ENCODE data around the gene UAP1. TPM values are rescaled to one million over a fixed set of nuclear protein-coding genes. Genes with fewer than 3 reads are reported as not detected.

UAP1 gene
- total RNA-seq, 1 donor from 2014 or later = 103 TPM

GRCh38 chr1:162565460-162565859 lies 3.9 kb downstream of the UAP1 start:
- no peak for FAIRE-seq
- H3K4me1 ChIP-seq (ENCODE audit: insufficient read depth, low read length) = peaks cover 21% of the 10 kb centered on the region
- peaks cover 26% of the 10 kb centered on the region for H3K4me1 Mint-ChIP-seq (ENCODE audit: low read depth, unreplicated experiment)

GRCh38 chr1:162566870-162567269 lies 5.3 kb downstream of the UAP1 start:
- Mint-ChIP-seq H3K4me1 (ENCODE audit: low read depth, unreplicated experiment) (peaks cover 22% of the 10 kb centered on the region), H3K27ac (ENCODE audit: unreplicated experiment) (no peak overlapping the region), H3K36me3 (ENCODE audit: low read depth, unreplicated experiment) (peaks cover 18% of the 10 kb centered on the region), H3K4me3 (ENCODE audit: unreplicated experiment) (no peak overlapping the region), H3K27me3 (ENCODE audit: low read depth, unreplicated experiment) (no peaks in the 10 kb centered on the region), H3K9me3 (ENCODE audit: unreplicated experiment) (no peaks in the 10 kb centered on the region)
- Histone ChIP-seq H3K4me2 (ENCODE audit: low read length) (no peak overlapping the region), H3K4me1 (ENCODE audit: insufficient read depth, low read length) (peaks cover 16% of the 10 kb centered on the region), H3K9ac (ENCODE audit: low read length) (no peak overlapping the region), H3K27me3 (ENCODE audit: insufficient read depth, low read length) (no peaks in the 10 kb centered on the region), H3K36me3 (ENCODE audit: insufficient read depth, low read length) (peaks cover 39% of the 10 kb centered on the region), H3K9me3 (ENCODE audit: insufficient read depth, low read depth, low read length) (no peaks in the 10 kb centered on the region), H3K79me2 (ENCODE audit: insufficient read depth, low read length) (peaks cover 98% of the 10 kb centered on the region), H3K4me3 (ENCODE audit: insufficient read depth, low read depth, low read length) (no peak overlapping the region), H3K27ac (ENCODE audit: low read depth, low read length) (no peak overlapping the region), H4K20me1 (ENCODE audit: insufficient read depth, low read length) (peaks cover 94% of the 10 kb centered on the region), H2AFZ (ENCODE audit: low read depth, low read length) (no peak overlapping the region)
- DNase-seq (ENCODE audit: low read depth) = no peak
- TF ChIP-seq EZH2 (IDR thresholded peaks at IDR 0.05; ENCODE audit: insufficient read depth, low read length) (no peak), CTCF (IDR thresholded peaks at IDR 0.05; ENCODE audit: insufficient read depth, low read depth, low read length) (no peak)
- no peak for FAIRE-seq

More at GRCh38 chr1:162565460-162565859, 3.9 kb downstream of the UAP1 start:
- Histone ChIP-seq H3K36me3 (ENCODE audit: insufficient read depth, low read length) (peaks cover 34% of the 10 kb centered on the region), H3K4me3 (ENCODE audit: insufficient read depth, low read depth, low read length) (no peak overlapping the region), H2AFZ (ENCODE audit: low read depth, low read length) (no peak overlapping the region), H3K9ac (ENCODE audit: low read length) (no peak overlapping the region), H3K9me3 (ENCODE audit: insufficient read depth, low read depth, low read length) (no peaks in the 10 kb centered on the region), H4K20me1 (ENCODE audit: insufficient read depth, low read length) (peaks cover 80% of the 10 kb centered on the region), H3K4me2 (ENCODE audit: low read length) (peak overlapping the region; percentile 90), H3K27me3 (ENCODE audit: insufficient read depth, low read length) (no peaks in the 10 kb centered on the region), H3K27ac (ENCODE audit: low read depth, low read length) (no peak overlapping the region), H3K79me2 (ENCODE audit: insufficient read depth, low read length) (peaks cover 88% of the 10 kb centered on the region)
- peaks cover 18% of the 10 kb centered on the region for H3K36me3 Mint-ChIP-seq (ENCODE audit: low read depth, unreplicated experiment)
- no peak overlapping the region for H3K4me3 Mint-ChIP-seq (ENCODE audit: unreplicated experiment)
- H3K9me3 Mint-ChIP-seq (ENCODE audit: unreplicated experiment) = no peaks in the 10 kb centered on the region
- H3K27me3 Mint-ChIP-seq (ENCODE audit: low read depth, unreplicated experiment) = no peaks in the 10 kb centered on the region
- no peak overlapping the region for H3K27ac Mint-ChIP-seq (ENCODE audit: unreplicated experiment)
- TF ChIP-seq EZH2 (IDR thresholded peaks at IDR 0.05; ENCODE audit: insufficient read depth, low read length) (no peak), CTCF (IDR thresholded peaks at IDR 0.05; ENCODE audit: insufficient read depth, low read depth, low read length) (no peak)
- no peak for DNase-seq (ENCODE audit: low read depth)

- DNase-seq (ENCODE audit: low read depth) (no peak), FAIRE-seq (no peak)
- Histone ChIP-seq H4K20me1 (ENCODE audit: insufficient read depth, low read length) (peaks cover 88% of the 10 kb centered on the region), H3K4me3 (ENCODE audit: insufficient read depth, low read depth, low read length) (no peak overlapping the region), H3K27me3 (ENCODE audit: insufficient read depth, low read length) (no peaks in the 10 kb centered on the region), H3K9ac (ENCODE audit: low read length) (no peak overlapping the region), H3K27ac (ENCODE audit: low read depth, low read length) (no peak overlapping the region), H3K4me1 (ENCODE audit: insufficient read depth, low read length) (peaks cover 10% of the 10 kb centered on the region), H3K4me2 (ENCODE audit: low read length) (no peak overlapping the region), H2AFZ (ENCODE audit: low read depth, low read length) (no peak overlapping the region), H3K79me2 (ENCODE audit: insufficient read depth, low read length) (peaks cover 98% of the 10 kb centered on the region), H3K9me3 (ENCODE audit: insufficient read depth, low read depth, low read length) (no peaks in the 10 kb centered on the region), H3K36me3 (ENCODE audit: insufficient read depth, low read length) (peaks cover 51% of the 10 kb centered on the region)
- Mint-ChIP-seq H3K4me1 (ENCODE audit: low read depth, unreplicated experiment) (peaks cover 19% of the 10 kb centered on the region), H3K27me3 (ENCODE audit: low read depth, unreplicated experiment) (no peaks in the 10 kb centered on the region), H3K27ac (ENCODE audit: unreplicated experiment) (no peak overlapping the region), H3K36me3 (ENCODE audit: low read depth, unreplicated experiment) (peaks cover 17% of the 10 kb centered on the region), H3K9me3 (ENCODE audit: unreplicated experiment) (no peaks in the 10 kb centered on the region), H3K4me3 (ENCODE audit: unreplicated experiment) (no peak overlapping the region)
- TF ChIP-seq CTCF (IDR thresholded peaks at IDR 0.05; ENCODE audit: insufficient read depth, low read depth, low read length) = no peak
- no peak for TF ChIP-seq EZH2 (IDR thresholded peaks at IDR 0.05; ENCODE audit: insufficient read depth, low read length)
Measured at GRCh38 chr1:162568802-162569201, 7.3 kb downstream of the UAP1 start.

Data from astrocyte (in vitro differentiated cells and primary cell).